Endothelial cell of umbilical vein (primary cell): ENCODE measurements around the gene BORCS5. TPM values are rescaled to one million over a fixed set of nuclear protein-coding genes. Genes with fewer than 3 reads are reported as not detected.

ENCODE experiments used
- BruUV-seq: library from RNA; stranded (reverse); fragments of 400-500 nt; replicated peaks from 2 replicates; lab custom pipeline; 2021; lab: Mats Ljungman, UMichigan
- CTCF ChIA-PET: fragments of 300-600, 350-600 bp; sonication (Branson Sonifier 250); formaldehyde crosslinking; loops from one replicate; lab custom pipeline; 2021; ENCODE audit warnings: antibody characterized with exemption, inconsistent platforms; lab: Charles Lee
- POLR2A ChIA-PET: fragments of 300-600, 350-600 bp; sonication (Branson Sonifier 250); formaldehyde crosslinking; loops from one replicate; lab custom pipeline; 2021; ENCODE audit warnings: antibody characterized with exemption, inconsistent platforms; lab: Charles Lee
- DNase-seq: peaks from one replicate; pipeline ENCODE4 v3.0.0-alpha.2; 2011; ENCODE audit warnings: low read depth, low spot score
- FAIRE-seq: peaks from 2 replicates; lab custom pipeline; 2011; peaks lifted over from hg19 to GRCh38; lab: Jason Lieb, UNC
- H2AFZ ChIP-seq: 2 replicates; pipeline ENCODE4 v1.6.0; 2012; ENCODE audit warnings: low read depth, low read length, control low read depth, inconsistent platforms
- H3K27ac ChIP-seq: 2 replicates; pipeline ENCODE4 v1.5.1; 2011; ENCODE audit warnings: low read depth, mild to moderate bottlenecking, control low read depth, low read length, moderate library complexity; ENCODE audit not compliant: insufficient read depth
- H3K27me3 ChIP-seq, 2 experiments: 2 replicates each; pipeline versions ENCODE4 v1.6.0 to v1.6.1; 2011; ENCODE audit warnings: low read length in 2 of 2, mixed read lengths in 1 of 2; ENCODE audit not compliant: control insufficient read depth in 2 of 2, insufficient read depth in 2 of 2
- H3K36me3 ChIP-seq, 2 experiments: 2 replicates in 1 of 2; 3 replicates in 1 of 2; pipeline ENCODE4 v1.5.1; 2011; ENCODE audit warnings: low read length in 2 of 2, mild to moderate bottlenecking in 1 of 2, moderate library complexity in 1 of 2; ENCODE audit not compliant: control insufficient read depth in 2 of 2, insufficient read depth in 2 of 2; ENCODE audit errors: extremely low read depth in 1 of 2
- H3K4me1 ChIP-seq: 3 replicates; pipeline ENCODE4 v1.5.1; 2011; ENCODE audit warnings: mild to moderate bottlenecking, low read length; ENCODE audit not compliant: control insufficient read depth, insufficient read depth; ENCODE audit errors: extremely low read depth
- H3K4me2 ChIP-seq: 2 replicates; pipeline ENCODE4 v1.6.1; 2011; ENCODE audit warnings: low read length, control low read depth, mixed read lengths; ENCODE audit not compliant: insufficient read depth
- H3K4me3 ChIP-seq, 3 experiments: fragments of 200-600 bp in 1 of 3; sonication (generic), shearing (Covaris generic) in 1 of 3; replicated peaks in 1 of 3; 2 replicates each; pipeline ENCODE4 v1.5.1; 2011 to 2016; ENCODE audit warnings: control low read depth in 3 of 3, low read length in 3 of 3, mild to moderate bottlenecking in 2 of 3, inconsistent platforms in 1 of 3, low read depth in 1 of 3, moderate library complexity in 1 of 3; ENCODE audit not compliant: insufficient read depth in 1 of 3
- H3K79me2 ChIP-seq: 2 replicates; pipeline ENCODE4 v1.6.0; 2012; ENCODE audit warnings: low read length, inconsistent platforms; ENCODE audit not compliant: control insufficient read depth, insufficient read depth
- H3K9ac ChIP-seq: replicated peaks from 2 replicates; pipeline ENCODE3; 2011; ENCODE audit warnings: low read length, control low read depth; ENCODE audit not compliant: insufficient read depth; ENCODE audit errors: extremely low read depth
- H3K9me1 ChIP-seq: replicated peaks from 3 replicates; pipeline ENCODE4 v1.6.0; 2011; ENCODE audit warnings: mild to moderate bottlenecking, low read length; ENCODE audit not compliant: control insufficient read depth, insufficient read depth; ENCODE audit errors: extremely low read depth
- H3K9me3 ChIP-seq: replicated peaks from 2 replicates; pipeline ENCODE4 v1.5.1; 2012; ENCODE audit warnings: low read length, inconsistent platforms; ENCODE audit not compliant: control insufficient read depth, insufficient read depth
- H4K20me1 ChIP-seq: replicated peaks from 2 replicates; pipeline ENCODE3; 2011; ENCODE audit warnings: mild to moderate bottlenecking, low read length; ENCODE audit not compliant: control insufficient read depth, insufficient read depth; ENCODE audit errors: extremely low read depth
- FOS ChIP-seq: IDR thresholded peaks from 2 replicates; pipeline ENCODE4 v1.6.1; 2011; ENCODE audit warnings: mild to moderate bottlenecking, low read length, moderate library complexity, borderline replicate concordance; ENCODE audit not compliant: insufficient read depth
- GATA2 ChIP-seq: IDR thresholded peaks from 2 replicates; pipeline ENCODE4 v1.7.0; 2011; ENCODE audit warnings: low read depth, mild to moderate bottlenecking, moderate library complexity, mixed read lengths, low read length; ENCODE audit not compliant: insufficient read length, insufficient read depth
- JUN ChIP-seq: IDR thresholded peaks from 2 replicates; pipeline ENCODE4 v1.6.1; 2011; ENCODE audit warnings: borderline replicate concordance, low read depth; ENCODE audit not compliant: insufficient read length, insufficient read depth
- dilution Hi-C: fragments of 300-500 bp; cut with MboI; formaldehyde crosslinking; loops from one replicate; pipeline ENCODE4 v1.15.0; 2019; ENCODE audit warnings: low sequenced_read_pairs; ENCODE audit not compliant: extremely low pct_ligation_motif_present
- intact Hi-C: fragments of 100-400 bp; cut with micrococcal nuclease; formaldehyde crosslinking; loops from one replicate; pipeline ENCODE4 v1.10.0; 2022
- polyA plus RNA-seq, 4 experiments: library from polyadenylated mRNA; depleted of rRNA in 3 of 4; stranded (reverse) in 3 of 4; unstranded in 1 of 4; fragments of >200 nt; gene quantifications; 2 replicates each; pipeline versions ENCODE4 v1.2.1 to v1.2.3, GENCODE V29; 2011 to 2012; ENCODE audit warnings: missing spikeins in 1 of 4
- total RNA-seq: library from RNA; stranded (reverse); gene quantifications from 2 replicates; pipeline ENCODE4 v1.2.3, GENCODE V29; 2021
- TF ChIP-seq, protein P1 (sequence below): IDR thresholded peaks from 2 replicates; pipeline ENCODE4 v1.6.1; 2011; ENCODE audit not compliant: insufficient read depth, insufficient read length
- TF ChIP-seq, protein P2 (sequence below), 2 donors: IDR thresholded peaks; 1 replicate in 1 of 2; 2 replicates in 1 of 2; pipeline ENCODE4 v1.5.1; 2011; ENCODE audit warnings: low read length in 2 of 2, mild to moderate bottlenecking in 2 of 2, moderate library complexity in 2 of 2, control low read depth in 1 of 2, inconsistent platforms in 1 of 2, low read depth in 1 of 2; ENCODE audit not compliant: insufficient read depth in 1 of 2; ENCODE audit errors: extremely low read depth in 1 of 2

Gene BORCS5
- total and polyA plus RNA-seq, 2 donors (not counting 3 experiments of a cell fraction or from before 2014, with no cell fraction given): 8.3 to 10.5 TPM

DNA sequence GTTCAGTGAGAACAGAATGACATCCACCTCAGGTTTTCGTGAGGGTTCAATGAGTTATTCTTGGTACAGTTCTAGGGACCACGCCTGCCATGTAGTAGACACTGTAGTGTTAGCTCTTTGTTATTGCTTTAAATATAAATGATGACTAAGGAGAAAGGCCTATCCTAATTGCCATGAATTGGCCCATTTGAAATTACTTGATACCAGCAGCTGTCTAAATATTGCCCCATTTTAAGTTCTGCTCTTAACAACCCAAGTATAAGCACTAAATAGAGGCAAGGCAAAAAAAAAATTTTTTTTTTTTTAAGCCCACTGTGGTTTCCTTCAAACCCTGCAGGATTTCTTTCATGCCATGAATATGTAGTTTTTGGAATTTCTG, 84.5 kb downstream of the BORCS5 start:
- H3K9me3 ChIP-seq: no peaks in the 10 kb centered on the region
- H3K27me3 ChIP-seq: no peaks in the 10 kb centered on the region
- H3K9ac ChIP-seq: no peak overlapping the region
- peaks cover 54% of the 10 kb centered on the region for H3K4me1 ChIP-seq
- H4K20me1 ChIP-seq: no peaks in the 10 kb centered on the region
- H3K9me1 ChIP-seq: no peaks in the 10 kb centered on the region
- ChIA-PET CTCF (no interaction called here), POLR2A (no interaction called here)
- TF ChIP-seq, protein P1, sequence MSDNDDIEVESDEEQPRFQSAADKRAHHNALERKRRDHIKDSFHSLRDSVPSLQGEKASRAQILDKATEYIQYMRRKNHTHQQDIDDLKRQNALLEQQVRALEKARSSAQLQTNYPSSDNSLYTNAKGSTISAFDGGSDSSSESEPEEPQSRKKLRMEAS: no peak
- no peak for TF ChIP-seq GATA2
- no peak for TF ChIP-seq FOS
- TF ChIP-seq, protein P2, sequence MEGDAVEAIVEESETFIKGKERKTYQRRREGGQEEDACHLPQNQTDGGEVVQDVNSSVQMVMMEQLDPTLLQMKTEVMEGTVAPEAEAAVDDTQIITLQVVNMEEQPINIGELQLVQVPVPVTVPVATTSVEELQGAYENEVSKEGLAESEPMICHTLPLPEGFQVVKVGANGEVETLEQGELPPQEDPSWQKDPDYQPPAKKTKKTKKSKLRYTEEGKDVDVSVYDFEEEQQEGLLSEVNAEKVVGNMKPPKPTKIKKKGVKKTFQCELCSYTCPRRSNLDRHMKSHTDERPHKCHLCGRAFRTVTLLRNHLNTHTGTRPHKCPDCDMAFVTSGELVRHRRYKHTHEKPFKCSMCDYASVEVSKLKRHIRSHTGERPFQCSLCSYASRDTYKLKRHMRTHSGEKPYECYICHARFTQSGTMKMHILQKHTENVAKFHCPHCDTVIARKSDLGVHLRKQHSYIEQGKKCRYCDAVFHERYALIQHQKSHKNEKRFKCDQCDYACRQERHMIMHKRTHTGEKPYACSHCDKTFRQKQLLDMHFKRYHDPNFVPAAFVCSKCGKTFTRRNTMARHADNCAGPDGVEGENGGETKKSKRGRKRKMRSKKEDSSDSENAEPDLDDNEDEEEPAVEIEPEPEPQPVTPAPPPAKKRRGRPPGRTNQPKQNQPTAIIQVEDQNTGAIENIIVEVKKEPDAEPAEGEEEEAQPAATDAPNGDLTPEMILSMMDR (IDR thresholded peaks at IDR 0.05; ENCODE audit: extremely low read depth in 1 of 2, insufficient read depth in 1 of 2, low read depth in 1 of 2, low read length in 2 of 2): no peak
- no peak for TF ChIP-seq JUN
- FAIRE-seq (no peak), DNase-seq (no peak)
- peaks cover 1% of the 10 kb centered on the region for H3K79me2 ChIP-seq
- H3K4me2 ChIP-seq: peak overlapping the region; percentile 35
- no peak overlapping the region for H2AFZ ChIP-seq
- dilution Hi-C loops: no loop called here
- intact Hi-C loops: no loop called here
- H3K27ac ChIP-seq: peak overlapping the region; percentile 83
- no peak overlapping the region for H3K4me3 ChIP-seq
- no TSS peak for BruUV-seq
- no peaks in the 10 kb centered on the region for H3K36me3 ChIP-seq
